IPS-15b (cell line): ENCODE measurements around the gene ACOT13.
"Not testable (repeated sequence)": the region's sequence is repeated elsewhere in the genome, so short reads cannot be mapped to it uniquely, and the experiment has no call there.

Experiments
- H3K27me3 ChIP-seq: one replicate; pipeline ENCODE4 v1.6.1; 2013; ENCODE audit warnings: low read length; ENCODE audit not compliant: control insufficient read depth, insufficient read depth
- H3K36me3 ChIP-seq: one replicate; pipeline ENCODE4 v1.6.1; 2013; ENCODE audit warnings: low read length; ENCODE audit not compliant: control insufficient read depth, insufficient read depth
- H3K4me1 ChIP-seq: one replicate; pipeline ENCODE4 v1.6.1; 2013; ENCODE audit warnings: mild to moderate bottlenecking, low read length; ENCODE audit not compliant: control insufficient read depth, insufficient read depth
- H3K4me3 ChIP-seq: one replicate; pipeline ENCODE4 v1.5.1; 2013; ENCODE audit warnings: low read depth, low read length
- H3K9ac ChIP-seq: one replicate; pipeline ENCODE4 v1.6.1; 2013; ENCODE audit warnings: low read depth, mild to moderate bottlenecking, low read length
- H3K9me3 ChIP-seq: one replicate; pipeline ENCODE4 v1.6.1; 2013; ENCODE audit warnings: mild to moderate bottlenecking, low read length; ENCODE audit not compliant: control insufficient read depth, insufficient read depth

ACOT13 gene

DNA sequence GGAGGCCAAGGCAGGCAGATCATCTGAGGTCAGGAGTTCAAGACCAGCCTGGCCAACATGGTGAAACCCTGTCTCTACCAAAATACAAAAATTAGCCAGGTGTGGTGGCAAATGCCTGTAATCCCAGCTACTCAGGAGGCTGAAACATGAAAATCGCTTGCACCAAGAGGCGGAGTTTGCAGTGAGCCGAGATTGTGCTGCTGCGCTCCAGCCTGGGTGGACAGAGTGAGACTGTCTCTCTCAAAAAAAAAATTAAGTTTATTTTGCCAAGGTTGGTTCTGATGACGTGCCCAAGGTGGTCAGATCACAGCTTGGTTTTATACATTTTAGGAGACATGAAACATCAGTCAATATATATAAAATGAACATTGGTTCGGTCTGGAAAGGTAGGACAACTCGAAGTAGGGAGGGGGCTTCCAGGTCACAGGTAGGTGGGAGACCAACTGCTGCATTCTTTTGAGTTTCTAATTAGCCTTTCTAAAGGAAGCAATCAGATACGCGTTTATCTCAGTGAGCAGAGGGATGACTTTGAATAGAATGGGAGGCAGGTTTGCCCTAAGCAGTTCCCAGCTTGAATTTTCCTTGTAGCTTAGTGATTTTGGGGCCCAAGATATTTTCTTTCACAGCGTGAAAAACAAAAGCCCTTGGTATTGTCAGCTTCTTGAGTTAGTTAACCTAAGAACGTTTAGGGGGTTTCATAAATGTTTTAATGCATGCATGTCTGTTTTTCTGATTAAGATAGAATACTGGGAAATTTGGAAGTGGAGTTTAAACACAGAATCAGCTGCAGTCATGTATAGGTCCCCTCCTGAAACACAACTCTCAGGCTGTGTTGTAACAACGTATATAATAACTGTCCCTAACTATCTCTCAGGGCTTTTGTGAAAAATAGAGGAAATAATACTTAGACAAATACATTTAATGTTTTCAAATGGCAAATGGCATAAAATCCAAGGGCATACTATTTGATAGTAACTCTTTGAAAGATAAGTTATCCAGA, 16.7 kb downstream of the ACOT13 start:
- H3K27me3 ChIP-seq: no peaks in the 10 kb centered on the region
- H3K36me3 ChIP-seq: no peaks in the 10 kb centered on the region
- H3K9me3 ChIP-seq: no peaks in the 10 kb centered on the region
- peak overlapping the region; percentile 24 for H3K4me3 ChIP-seq
- H3K9ac ChIP-seq: peak overlapping the region; percentile 38
- peaks cover 8% of the 10 kb centered on the region for H3K4me1 ChIP-seq

DNA sequence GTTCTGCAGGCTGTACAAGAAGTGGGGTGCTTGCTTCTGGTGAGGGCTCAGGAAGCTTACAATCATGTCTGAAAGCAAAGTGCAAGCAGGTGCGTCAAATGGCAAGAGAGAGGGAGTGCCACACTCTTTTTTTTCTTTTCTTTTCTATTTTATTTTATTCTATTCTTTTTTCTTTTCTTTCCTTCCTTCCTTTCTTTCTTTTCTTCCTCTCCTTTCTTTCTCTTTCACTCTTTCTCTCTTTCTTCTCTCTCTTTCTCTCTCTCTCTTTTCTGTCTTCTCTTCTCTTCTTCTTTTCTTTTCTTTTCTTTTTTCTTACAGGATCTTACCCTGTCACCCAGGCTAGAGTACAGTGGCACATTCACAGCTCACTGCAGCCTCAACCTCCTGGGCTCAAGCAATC, 19.5 kb downstream of the ACOT13 start:
- H3K36me3 ChIP-seq: no peaks in the 10 kb centered on the region
- no peak overlapping the region for H3K9ac ChIP-seq
- H3K9me3 ChIP-seq: no peaks in the 10 kb centered on the region
- H3K4me1 ChIP-seq: peaks cover 8% of the 10 kb centered on the region
- no peak overlapping the region for H3K4me3 ChIP-seq
- no peaks in the 10 kb centered on the region for H3K27me3 ChIP-seq

GRCh38 chr6:24686946-24687345, 20.1 kb downstream of the ACOT13 start:
- Histone ChIP-seq H3K4me1 (peaks cover 8% of the 10 kb centered on the region), H3K27me3 (no peaks in the 10 kb centered on the region), H3K9ac (no peak overlapping the region), H3K9me3 (no peaks in the 10 kb centered on the region), H3K36me3 (no peaks in the 10 kb centered on the region), H3K4me3 (no peak overlapping the region)

DNA sequence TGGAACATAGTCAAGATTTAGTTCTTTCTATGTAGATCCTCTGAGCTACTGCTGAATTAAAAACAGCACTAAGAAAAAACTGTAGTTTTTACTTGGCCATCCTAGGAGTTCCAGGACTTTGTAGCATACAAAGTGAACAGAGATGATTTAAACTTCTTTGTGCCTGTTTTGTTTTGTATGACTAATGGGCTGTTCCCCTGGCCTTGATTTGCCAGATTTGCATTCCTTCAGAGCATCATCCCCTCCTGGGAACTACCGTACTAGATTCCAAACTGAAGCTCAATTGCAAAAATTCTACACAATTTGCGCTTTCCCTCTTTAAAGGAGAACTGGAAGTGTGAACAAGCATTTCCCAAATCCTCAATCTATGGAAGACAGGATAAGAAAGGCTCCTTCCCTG, 23.1 kb downstream of the ACOT13 start:
- Histone ChIP-seq H3K9ac (no peak overlapping the region), H3K4me1 (no peaks in the 10 kb centered on the region), H3K27me3 (no peaks in the 10 kb centered on the region), H3K9me3 (no peaks in the 10 kb centered on the region), H3K36me3 (no peaks in the 10 kb centered on the region), H3K4me3 (no peak overlapping the region)

GRCh38 chr6:24690593-24690992, 23.7 kb downstream of the ACOT13 start:
- Histone ChIP-seq H3K27me3 (no peaks in the 10 kb centered on the region), H3K4me3 (no peak overlapping the region), H3K36me3 (no peaks in the 10 kb centered on the region), H3K4me1 (no peaks in the 10 kb centered on the region), H3K9me3 (no peaks in the 10 kb centered on the region), H3K9ac (no peak overlapping the region)

DNA sequence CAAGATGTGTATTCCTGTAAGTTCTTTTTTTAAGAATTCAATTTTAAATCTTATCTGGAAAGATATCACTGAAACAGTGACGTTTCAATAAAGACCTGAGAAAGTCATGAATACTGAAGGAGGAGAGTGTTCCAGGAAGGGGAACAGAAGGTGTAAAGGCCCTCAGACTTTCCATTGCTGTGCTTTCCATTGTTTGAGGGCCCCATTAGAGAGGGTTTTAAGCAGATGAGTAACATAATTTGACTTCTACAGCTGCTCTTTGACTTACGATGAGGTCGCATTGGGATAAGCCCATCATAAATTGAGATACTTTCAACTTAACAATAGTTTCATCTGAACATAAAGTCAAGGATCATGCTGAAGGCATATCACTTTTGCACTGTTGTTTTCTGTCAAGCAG, 24.7 kb downstream of the ACOT13 start:
- no peaks in the 10 kb centered on the region for H3K27me3 ChIP-seq
- no peak overlapping the region for H3K9ac ChIP-seq
- no peaks in the 10 kb centered on the region for H3K4me1 ChIP-seq
- no peak overlapping the region for H3K4me3 ChIP-seq
- no peaks in the 10 kb centered on the region for H3K9me3 ChIP-seq
- no peaks in the 10 kb centered on the region for H3K36me3 ChIP-seq

- no peak overlapping the region for H3K9ac ChIP-seq
Measured at GRCh38 chr6:24692003-24692402, 25.1 kb downstream of the ACOT13 start.

DNA sequence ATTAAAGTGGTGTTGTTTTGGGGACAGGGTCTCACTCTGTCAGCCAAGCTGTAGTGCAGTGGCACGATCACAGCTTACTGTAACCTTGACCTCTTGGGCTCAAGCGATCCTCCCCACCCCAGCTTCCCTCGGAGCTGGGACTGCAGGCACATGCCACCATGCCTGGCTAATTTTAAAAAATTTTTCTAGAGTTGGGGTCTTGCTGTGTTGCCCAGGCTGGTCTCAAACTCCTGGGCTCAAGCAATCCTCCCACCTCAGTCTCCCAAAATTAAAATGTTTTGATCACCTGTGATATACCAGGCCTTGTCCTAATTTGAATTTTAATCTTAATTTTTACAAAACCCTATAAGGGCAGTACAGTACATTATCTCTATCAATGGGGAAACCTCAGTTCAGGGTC, 25.5 kb downstream of the ACOT13 start:
- H3K36me3 ChIP-seq: no peaks in the 10 kb centered on the region
- no peaks in the 10 kb centered on the region for H3K9me3 ChIP-seq
- no peaks in the 10 kb centered on the region for H3K4me1 ChIP-seq
- no peak overlapping the region for H3K9ac ChIP-seq
- H3K4me3 ChIP-seq: no peak overlapping the region
- no peaks in the 10 kb centered on the region for H3K27me3 ChIP-seq

More at GRCh38 chr6:24692003-24692402, 25.1 kb downstream of the ACOT13 start:
- Histone ChIP-seq H3K4me3 (no peak overlapping the region), H3K9me3 (no peaks in the 10 kb centered on the region), H3K27me3 (no peaks in the 10 kb centered on the region), H3K36me3 (no peaks in the 10 kb centered on the region), H3K4me1 (no peaks in the 10 kb centered on the region)

DNA sequence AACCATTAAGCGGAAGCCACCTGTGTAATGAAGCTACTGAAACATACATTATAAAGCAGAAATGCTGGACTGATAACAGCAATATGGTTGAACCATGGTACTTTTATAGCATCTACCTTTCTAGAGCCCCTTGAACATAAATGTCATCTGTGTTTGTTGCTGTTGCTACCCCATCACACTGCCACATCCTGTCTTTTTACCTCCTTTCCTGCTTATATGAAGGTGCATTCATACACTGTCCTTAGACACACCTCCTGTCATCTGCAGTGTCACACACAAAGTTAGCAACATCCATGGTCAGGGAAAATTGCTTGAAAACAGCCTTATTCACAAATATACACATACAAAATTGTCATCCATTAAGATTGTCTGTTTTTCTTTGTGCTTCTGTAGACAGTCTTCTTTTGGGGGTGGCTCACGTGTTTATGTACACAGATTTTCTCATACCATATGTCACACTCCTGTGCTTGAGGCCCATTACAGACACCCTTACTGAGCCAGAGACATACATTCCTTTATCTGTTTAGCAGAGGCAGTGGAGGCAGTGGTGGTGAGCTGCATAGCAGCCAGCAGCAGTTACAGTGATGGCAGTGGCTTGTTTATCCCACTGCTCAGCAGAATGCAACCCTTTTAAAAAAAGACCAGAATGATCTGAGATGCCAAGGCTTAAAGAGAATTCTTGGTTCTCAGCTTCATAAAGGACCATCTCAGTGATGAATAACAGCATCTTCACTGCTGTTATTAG, 26.1 kb downstream of the ACOT13 start:
- Histone ChIP-seq H3K36me3 (no peaks in the 10 kb centered on the region), H3K9ac (no peak overlapping the region), H3K27me3 (no peaks in the 10 kb centered on the region), H3K9me3 (no peaks in the 10 kb centered on the region), H3K4me3 (no peak overlapping the region), H3K4me1 (no peaks in the 10 kb centered on the region)

DNA sequence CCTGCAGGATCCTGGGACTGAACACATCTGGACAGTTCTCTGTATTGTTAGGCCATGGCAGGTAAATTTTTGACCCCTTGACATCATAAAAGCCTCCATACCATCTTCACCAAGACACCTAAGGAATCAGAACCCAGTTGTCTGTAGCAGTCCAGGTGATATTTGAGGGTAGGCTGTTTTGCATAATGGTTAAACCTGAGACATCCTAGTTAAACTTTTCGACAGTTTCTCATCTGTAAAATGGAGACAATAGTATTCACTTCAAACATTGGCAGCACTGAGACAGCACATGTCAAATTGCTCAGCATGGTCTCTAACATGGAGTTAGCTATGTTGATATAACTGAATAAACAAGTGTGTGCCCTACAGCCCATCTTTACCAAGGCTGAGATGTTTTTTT, 27.3 kb downstream of the ACOT13 start:
- no peaks in the 10 kb centered on the region for H3K36me3 ChIP-seq
- no peak overlapping the region for H3K9ac ChIP-seq
- H3K27me3 ChIP-seq: no peaks in the 10 kb centered on the region
- no peak overlapping the region for H3K4me3 ChIP-seq
- H3K9me3 ChIP-seq: no peaks in the 10 kb centered on the region
- no peaks in the 10 kb centered on the region for H3K4me1 ChIP-seq

GRCh38 chr6:24695635-24696034, 28.8 kb downstream of the ACOT13 start:
- H3K4me1 ChIP-seq, H3K9ac ChIP-seq, H3K4me3 ChIP-seq, H3K9me3 ChIP-seq, H3K27me3 ChIP-seq, H3K36me3 ChIP-seq: not testable (repeated sequence)

GRCh38 chr6:24696097-24696496, 29.2 kb downstream of the ACOT13 start:
- Histone ChIP-seq H3K4me1 (no peaks in the 10 kb centered on the region), H3K4me3 (no peak overlapping the region), H3K9ac (no peak overlapping the region), H3K27me3 (no peaks in the 10 kb centered on the region), H3K36me3 (no peaks in the 10 kb centered on the region), H3K9me3 (no peaks in the 10 kb centered on the region)
